Stimulated activated naive CD8-positive, alpha-beta T cell treated with anti-CD3 and anti-CD28 coated beads, Interleukin-15, amount 100 ng/mL, for 72 hours (primary cell): ENCODE results near the gene TTC7B.

Experiments used
- ATAC-seq: fragments of 150-1000 bp; cut with Tn5 transposase; 2 replicates; pipeline ENCODE4 v1.10.0; 2021; ENCODE audit warnings: mild to moderate bottlenecking, moderate library complexity
- DNase-seq, 2 donors: peaks; one replicate each; pipeline ENCODE4 v3.0.0; 2021 to 2022
- H3K27ac Mint-ChIP-seq, 2 donors: one replicate each; pipeline ENCODE4 v1.8.0; 2022; ENCODE audit warnings: mild to moderate bottlenecking in 2 of 2, mixed read lengths in 2 of 2, moderate library complexity in 2 of 2
- H3K27me3 Mint-ChIP-seq: one replicate; pipeline ENCODE4 v1.8.0; 2022; ENCODE audit warnings: mixed read lengths
- H3K4me1 Mint-ChIP-seq: one replicate; pipeline ENCODE4 v1.8.0; 2022; ENCODE audit warnings: mild to moderate bottlenecking, mixed read lengths
- H3K4me3 Mint-ChIP-seq, 2 donors: one replicate each; pipeline ENCODE4 v1.8.0; 2022; ENCODE audit warnings: mild to moderate bottlenecking in 2 of 2, mixed read lengths in 2 of 2, moderate library complexity in 1 of 2
- H3K9me3 Mint-ChIP-seq, 2 donors: one replicate each; pipeline ENCODE4 v1.8.0; 2022; ENCODE audit warnings: mixed read lengths in 2 of 2

TTC7B gene

GRCh38 chr14:90643982-90644670, 172.1 kb downstream of the TTC7B start:
- H3K27me3 Mint-ChIP-seq, result no peaks in the 10 kb centered on the region
- H3K27ac Mint-ChIP-seq, result no peak overlapping the region
- H3K9me3 Mint-ChIP-seq, result no peaks in the 10 kb centered on the region
- H3K4me3 Mint-ChIP-seq, result no peak overlapping the region
- no peak for ATAC-seq
- no peak for DNase-seq
- H3K4me1 Mint-ChIP-seq, result no peaks in the 10 kb centered on the region

- Mint-ChIP-seq H3K9me3 (no peaks in the 10 kb centered on the region), H3K4me1 (no peaks in the 10 kb centered on the region), H3K4me3 (no peak overlapping the region), H3K27me3 (no peaks in the 10 kb centered on the region), H3K27ac (no peak overlapping the region)
- ATAC-seq, result no peak
- DNase-seq, result no peak
These were observed 173.9 kb downstream of the TTC7B start for GRCh38 chr14:90642244-90642717.

- H3K27me3 Mint-ChIP-seq, result no peaks in the 10 kb centered on the region
- no peak for DNase-seq
- no peak overlapping the region for H3K4me3 Mint-ChIP-seq
These were observed 174.5 kb downstream of the TTC7B start for GRCh38 chr14:90641615-90642243.

GRCh38 chr14:90641168-90641567, 175.1 kb downstream of the TTC7B start:
- H3K27me3 Mint-ChIP-seq, result no peaks in the 10 kb centered on the region
- no peak overlapping the region for H3K27ac Mint-ChIP-seq
- H3K4me3 Mint-ChIP-seq, result no peak overlapping the region
- H3K4me1 Mint-ChIP-seq, result no peaks in the 10 kb centered on the region
- ATAC-seq, result no peak
- DNase-seq, result no peak
- no peaks in the 10 kb centered on the region for H3K9me3 Mint-ChIP-seq

More at GRCh38 chr14:90641615-90642243, 174.5 kb downstream of the TTC7B start:
- no peak for ATAC-seq
- Mint-ChIP-seq H3K4me1 (no peaks in the 10 kb centered on the region), H3K9me3 (no peaks in the 10 kb centered on the region), H3K27ac (peak overlapping the region in 1 of 2 donors; percentile 90)

GRCh38 chr14:90639641-90640040, 176.6 kb downstream of the TTC7B start:
- H3K9me3 Mint-ChIP-seq, result no peaks in the 10 kb centered on the region
- H3K27ac Mint-ChIP-seq, result no peak overlapping the region
- ATAC-seq (no peak), DNase-seq (no peak)
- no peak overlapping the region for H3K4me3 Mint-ChIP-seq
- H3K27me3 Mint-ChIP-seq, result no peaks in the 10 kb centered on the region
- H3K4me1 Mint-ChIP-seq, result no peaks in the 10 kb centered on the region

GRCh38 chr14:90632871-90633270, 183.4 kb downstream of the TTC7B start:
- Mint-ChIP-seq H3K27me3 (no peaks in the 10 kb centered on the region), H3K27ac (peak overlapping the region in 1 of 2 donors; percentile 63), H3K4me1 (peaks cover 5% of the 10 kb centered on the region), H3K4me3 (no peak overlapping the region), H3K9me3 (no peaks in the 10 kb centered on the region)
- ATAC-seq (no peak), DNase-seq (no peak)

GRCh38 chr14:90632451-90632850, 183.8 kb downstream of the TTC7B start:
- DNase-seq (no peak), ATAC-seq (no peak)
- no peaks in the 10 kb centered on the region for H3K27me3 Mint-ChIP-seq
- H3K9me3 Mint-ChIP-seq, result no peaks in the 10 kb centered on the region
- H3K4me3 Mint-ChIP-seq, result no peak overlapping the region
- no peak overlapping the region for H3K27ac Mint-ChIP-seq
- H3K4me1 Mint-ChIP-seq, result peaks cover 5% of the 10 kb centered on the region

GRCh38 chr14:90630171-90630806, 185.9 kb downstream of the TTC7B start:
- ATAC-seq (no peak), DNase-seq (no peak)
- H3K4me1 Mint-ChIP-seq, result peaks cover 5% of the 10 kb centered on the region
- H3K27ac Mint-ChIP-seq, result no peak overlapping the region
- no peaks in the 10 kb centered on the region for H3K27me3 Mint-ChIP-seq
- no peaks in the 10 kb centered on the region for H3K9me3 Mint-ChIP-seq
- no peak overlapping the region for H3K4me3 Mint-ChIP-seq

- no peak for ATAC-seq
- H3K27me3 Mint-ChIP-seq, result no peaks in the 10 kb centered on the region
These were observed 186.8 kb downstream of the TTC7B start for GRCh38 chr14:90629471-90629870.

GRCh38 chr14:90628825-90629224, 187.4 kb downstream of the TTC7B start:
- Mint-ChIP-seq H3K4me3 (no peak overlapping the region), H3K9me3 (no peaks in the 10 kb centered on the region), H3K27ac (no peak overlapping the region), H3K4me1 (peaks cover 5% of the 10 kb centered on the region), H3K27me3 (no peaks in the 10 kb centered on the region)
- no peak for DNase-seq
- no peak for ATAC-seq

More at GRCh38 chr14:90629471-90629870, 186.8 kb downstream of the TTC7B start:
- Mint-ChIP-seq H3K9me3 (no peaks in the 10 kb centered on the region), H3K4me1 (peaks cover 5% of the 10 kb centered on the region), H3K27ac (no peak overlapping the region), H3K4me3 (no peak overlapping the region)
- no peak for DNase-seq

- ATAC-seq (no peak), DNase-seq (no peak)
- Mint-ChIP-seq H3K9me3 (no peaks in the 10 kb centered on the region), H3K27ac (no peak overlapping the region), H3K27me3 (no peaks in the 10 kb centered on the region), H3K4me3 (no peak overlapping the region), H3K4me1 (peaks cover 5% of the 10 kb centered on the region)
These were observed 188.8 kb downstream of the TTC7B start for GRCh38 chr14:90627478-90627877.

- no peak for DNase-seq
These were observed 189.7 kb downstream of the TTC7B start for GRCh38 chr14:90626550-90626949.

GRCh38 chr14:90625445-90625844, 190.8 kb downstream of the TTC7B start:
- no peak for ATAC-seq
- Mint-ChIP-seq H3K27me3 (no peaks in the 10 kb centered on the region), H3K27ac (no peak overlapping the region), H3K9me3 (no peaks in the 10 kb centered on the region), H3K4me1 (no peaks in the 10 kb centered on the region), H3K4me3 (no peak overlapping the region)
- no peak for DNase-seq

More at GRCh38 chr14:90626550-90626949, 189.7 kb downstream of the TTC7B start:
- no peak overlapping the region for H3K27ac Mint-ChIP-seq
- no peak for ATAC-seq
- no peaks in the 10 kb centered on the region for H3K4me1 Mint-ChIP-seq
- H3K9me3 Mint-ChIP-seq, result no peaks in the 10 kb centered on the region
- H3K27me3 Mint-ChIP-seq, result no peaks in the 10 kb centered on the region
- no peak overlapping the region for H3K4me3 Mint-ChIP-seq

GRCh38 chr14:90624732-90625400, 191.4 kb downstream of the TTC7B start:
- no peak for DNase-seq
- no peaks in the 10 kb centered on the region for H3K9me3 Mint-ChIP-seq
- H3K27ac Mint-ChIP-seq, result no peak overlapping the region
- no peaks in the 10 kb centered on the region for H3K4me1 Mint-ChIP-seq
- no peaks in the 10 kb centered on the region for H3K27me3 Mint-ChIP-seq
- no peak for ATAC-seq
- H3K4me3 Mint-ChIP-seq, result no peak overlapping the region

- ATAC-seq, result no peak
- Mint-ChIP-seq H3K4me1 (no peaks in the 10 kb centered on the region), H3K27me3 (no peaks in the 10 kb centered on the region), H3K4me3 (no peak overlapping the region), H3K9me3 (no peaks in the 10 kb centered on the region), H3K27ac (no peak overlapping the region)
- no peak for DNase-seq
These were observed 192.0 kb downstream of the TTC7B start for GRCh38 chr14:90624227-90624626.

- ATAC-seq (no peak), DNase-seq (no peak)
- Mint-ChIP-seq H3K27me3 (no peaks in the 10 kb centered on the region), H3K9me3 (no peaks in the 10 kb centered on the region), H3K4me1 (no peaks in the 10 kb centered on the region), H3K4me3 (no peak overlapping the region), H3K27ac (no peak overlapping the region)
These were observed 195.0 kb downstream of the TTC7B start for GRCh38 chr14:90621201-90621600.
